HEK293 (cell line): ENCODE data around the gene TCIRG1.

ENCODE experiments used
- BCL11A ChIP-seq: fragments of 450-650 bp; formaldehyde crosslinking; IDR thresholded peaks from 2 replicates; pipeline ENCODE4 v1.5.1; 2016; ENCODE audit warnings: low read depth, missing biosample characterization, missing genetic modification characterization
- KLF8 ChIP-seq: fragments of 450-650 bp; formaldehyde crosslinking; IDR thresholded peaks from 2 replicates; pipeline ENCODE4 v1.5.1; 2016; ENCODE audit warnings: missing biosample characterization, missing genetic modification characterization
- SETDB1 ChIP-seq: IDR thresholded peaks from one replicate; pipeline ENCODE4 v1.6.1; 2017; ENCODE audit warnings: mild to moderate bottlenecking, low read length, moderate library complexity, mixed read lengths; ENCODE audit not compliant: insufficient read length
- ZNF121 ChIP-seq: fragments of 450-650 bp; formaldehyde crosslinking; IDR thresholded peaks from 2 replicates; pipeline ENCODE4 v1.5.1; 2016; ENCODE audit warnings: missing biosample characterization, missing genetic modification characterization
- ZNF274 ChIP-seq, 2 experiments: fragments of 200-500 bp in 1 of 2; fragments of 450-650 bp in 1 of 2; sonication (Bioruptor generic) in 1 of 2; formaldehyde crosslinking in 1 of 2; IDR thresholded peaks; 2 replicates each; pipeline versions ENCODE4 v1.5.1 to v1.6.1; 2014 to 2016; ENCODE audit warnings: borderline replicate concordance in 1 of 2, inconsistent platforms in 1 of 2, low read length in 1 of 2, missing biosample characterization in 1 of 2, missing genetic modification characterization in 1 of 2
- ZNF311 ChIP-seq: fragments of 450-650 bp; formaldehyde crosslinking; IDR thresholded peaks from 2 replicates; pipeline ENCODE4 v1.5.1; 2017; ENCODE audit warnings: missing biosample characterization, missing genetic modification characterization, borderline replicate concordance
- ZNF391 ChIP-seq: fragments of 450-650 bp; formaldehyde crosslinking; IDR thresholded peaks from 2 replicates; pipeline ENCODE4 v1.5.1; 2016; ENCODE audit warnings: low read depth, missing biosample characterization, missing genetic modification characterization, borderline replicate concordance
- ZNF626 ChIP-seq: fragments of 450-650 bp; sonication (Bioruptor Pico); formaldehyde crosslinking; IDR thresholded peaks from 2 replicates; pipeline ENCODE4 v1.5.1; 2018; ENCODE audit warnings: missing biosample characterization, missing genetic modification characterization, inconsistent platforms
- ZNF768 ChIP-seq: fragments of 450-650 bp; formaldehyde crosslinking; IDR thresholded peaks from 2 replicates; pipeline ENCODE4 v1.5.1; 2018; ENCODE audit warnings: missing biosample characterization, mild to moderate bottlenecking, missing genetic modification characterization
- TF ChIP-seq, protein P1 (sequence below): fragments of 450-650 bp; IDR thresholded peaks from 2 replicates; pipeline ENCODE4 v1.5.1; 2018; ENCODE audit warnings: missing biosample characterization, missing genetic modification characterization
- TF ChIP-seq, protein P2 (sequence below): fragments of 450-650 bp; formaldehyde crosslinking; IDR thresholded peaks from 2 replicates; pipeline ENCODE4 v1.5.1; 2017; ENCODE audit warnings: missing biosample characterization, mild to moderate bottlenecking, missing genetic modification characterization, moderate library complexity
- TF ChIP-seq, protein P3 (sequence below): fragments of 450-650 bp; formaldehyde crosslinking; IDR thresholded peaks from 2 replicates; pipeline ENCODE4 v1.5.1; 2016; ENCODE audit warnings: missing biosample characterization, missing genetic modification characterization, borderline replicate concordance
- TF ChIP-seq, protein P4 (sequence below): fragments of 450-650 bp; formaldehyde crosslinking; IDR thresholded peaks from 2 replicates; pipeline ENCODE4 v1.5.1; 2016; ENCODE audit warnings: missing biosample characterization, missing genetic modification characterization

DNA sequence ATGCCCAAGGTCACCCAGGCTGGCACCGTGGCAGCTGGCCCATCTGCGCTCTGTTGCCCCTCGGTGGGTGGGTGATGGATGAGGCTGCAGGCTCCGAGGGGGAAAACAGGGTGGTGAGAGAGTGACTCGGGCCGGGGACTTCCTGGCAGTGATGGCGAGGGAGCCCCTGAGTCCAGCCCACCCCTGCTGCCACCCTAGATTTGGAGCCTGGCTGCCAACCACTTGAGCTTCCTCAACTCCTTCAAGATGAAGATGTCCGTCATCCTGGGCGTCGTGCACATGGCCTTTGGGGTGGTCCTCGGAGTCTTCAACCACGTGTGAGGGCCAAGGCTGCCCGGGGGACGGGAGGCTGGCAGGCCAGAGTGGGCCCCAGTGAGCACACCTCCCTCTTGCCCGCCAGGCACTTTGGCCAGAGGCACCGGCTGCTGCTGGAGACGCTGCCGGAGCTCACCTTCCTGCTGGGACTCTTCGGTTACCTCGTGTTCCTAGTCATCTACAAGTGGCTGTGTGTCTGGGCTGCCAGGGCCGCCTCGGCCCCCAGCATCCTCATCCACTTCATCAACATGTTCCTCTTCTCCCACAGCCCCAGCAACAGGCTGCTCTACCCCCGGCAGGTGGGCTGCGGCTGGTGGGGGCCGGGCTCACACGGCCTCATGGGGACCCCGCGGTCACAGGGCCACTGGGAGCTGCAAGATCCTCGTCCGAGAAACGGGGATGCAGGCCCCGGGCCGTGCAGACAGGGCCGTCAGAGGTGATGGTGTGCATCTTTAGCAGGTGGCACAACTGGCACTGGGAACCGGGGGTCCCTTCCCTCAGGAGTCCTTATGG is 10.1 kb downstream of the TCIRG1 start:
- TF ChIP-seq, protein P1, sequence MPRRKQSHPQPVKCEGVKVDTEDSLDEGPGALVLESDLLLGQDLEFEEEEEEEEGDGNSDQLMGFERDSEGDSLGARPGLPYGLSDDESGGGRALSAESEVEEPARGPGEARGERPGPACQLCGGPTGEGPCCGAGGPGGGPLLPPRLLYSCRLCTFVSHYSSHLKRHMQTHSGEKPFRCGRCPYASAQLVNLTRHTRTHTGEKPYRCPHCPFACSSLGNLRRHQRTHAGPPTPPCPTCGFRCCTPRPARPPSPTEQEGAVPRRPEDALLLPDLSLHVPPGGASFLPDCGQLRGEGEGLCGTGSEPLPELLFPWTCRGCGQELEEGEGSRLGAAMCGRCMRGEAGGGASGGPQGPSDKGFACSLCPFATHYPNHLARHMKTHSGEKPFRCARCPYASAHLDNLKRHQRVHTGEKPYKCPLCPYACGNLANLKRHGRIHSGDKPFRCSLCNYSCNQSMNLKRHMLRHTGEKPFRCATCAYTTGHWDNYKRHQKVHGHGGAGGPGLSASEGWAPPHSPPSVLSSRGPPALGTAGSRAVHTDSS (tag by site-specific recombination): no peak
- TF ChIP-seq, protein P2, sequence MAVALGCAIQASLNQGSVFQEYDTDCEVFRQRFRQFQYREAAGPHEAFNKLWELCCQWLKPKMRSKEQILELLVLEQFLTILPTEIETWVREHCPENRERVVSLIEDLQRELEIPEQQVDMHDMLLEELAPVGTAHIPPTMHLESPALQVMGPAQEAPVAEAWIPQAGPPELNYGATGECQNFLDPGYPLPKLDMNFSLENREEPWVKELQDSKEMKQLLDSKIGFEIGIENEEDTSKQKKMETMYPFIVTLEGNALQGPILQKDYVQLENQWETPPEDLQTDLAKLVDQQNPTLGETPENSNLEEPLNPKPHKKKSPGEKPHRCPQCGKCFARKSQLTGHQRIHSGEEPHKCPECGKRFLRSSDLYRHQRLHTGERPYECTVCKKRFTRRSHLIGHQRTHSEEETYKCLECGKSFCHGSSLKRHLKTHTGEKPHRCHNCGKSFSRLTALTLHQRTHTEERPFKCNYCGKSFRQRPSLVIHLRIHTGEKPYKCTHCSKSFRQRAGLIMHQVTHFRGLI (tag by site-specific recombination): no peak
- TF ChIP-seq, protein P3, sequence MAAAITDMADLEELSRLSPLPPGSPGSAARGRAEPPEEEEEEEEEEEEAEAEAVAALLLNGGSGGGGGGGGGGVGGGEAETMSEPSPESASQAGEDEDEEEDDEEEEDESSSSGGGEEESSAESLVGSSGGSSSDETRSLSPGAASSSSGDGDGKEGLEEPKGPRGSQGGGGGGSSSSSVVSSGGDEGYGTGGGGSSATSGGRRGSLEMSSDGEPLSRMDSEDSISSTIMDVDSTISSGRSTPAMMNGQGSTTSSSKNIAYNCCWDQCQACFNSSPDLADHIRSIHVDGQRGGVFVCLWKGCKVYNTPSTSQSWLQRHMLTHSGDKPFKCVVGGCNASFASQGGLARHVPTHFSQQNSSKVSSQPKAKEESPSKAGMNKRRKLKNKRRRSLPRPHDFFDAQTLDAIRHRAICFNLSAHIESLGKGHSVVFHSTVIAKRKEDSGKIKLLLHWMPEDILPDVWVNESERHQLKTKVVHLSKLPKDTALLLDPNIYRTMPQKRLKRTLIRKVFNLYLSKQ (tag by site-specific recombination): no peak
- TF ChIP-seq, protein P4, sequence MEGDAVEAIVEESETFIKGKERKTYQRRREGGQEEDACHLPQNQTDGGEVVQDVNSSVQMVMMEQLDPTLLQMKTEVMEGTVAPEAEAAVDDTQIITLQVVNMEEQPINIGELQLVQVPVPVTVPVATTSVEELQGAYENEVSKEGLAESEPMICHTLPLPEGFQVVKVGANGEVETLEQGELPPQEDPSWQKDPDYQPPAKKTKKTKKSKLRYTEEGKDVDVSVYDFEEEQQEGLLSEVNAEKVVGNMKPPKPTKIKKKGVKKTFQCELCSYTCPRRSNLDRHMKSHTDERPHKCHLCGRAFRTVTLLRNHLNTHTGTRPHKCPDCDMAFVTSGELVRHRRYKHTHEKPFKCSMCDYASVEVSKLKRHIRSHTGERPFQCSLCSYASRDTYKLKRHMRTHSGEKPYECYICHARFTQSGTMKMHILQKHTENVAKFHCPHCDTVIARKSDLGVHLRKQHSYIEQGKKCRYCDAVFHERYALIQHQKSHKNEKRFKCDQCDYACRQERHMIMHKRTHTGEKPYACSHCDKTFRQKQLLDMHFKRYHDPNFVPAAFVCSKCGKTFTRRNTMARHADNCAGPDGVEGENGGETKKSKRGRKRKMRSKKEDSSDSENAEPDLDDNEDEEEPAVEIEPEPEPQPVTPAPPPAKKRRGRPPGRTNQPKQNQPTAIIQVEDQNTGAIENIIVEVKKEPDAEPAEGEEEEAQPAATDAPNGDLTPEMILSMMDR: no peak
- TF ChIP-seq ZNF311: no peak
- TF ChIP-seq SETDB1: no peak
- no peak for TF ChIP-seq ZNF391 (tag by site-specific recombination)
- no peak for TF ChIP-seq BCL11A (tag by site-specific recombination)
- no peak for TF ChIP-seq KLF8
- TF ChIP-seq ZNF626 (tag by site-specific recombination): no peak
- no peak for TF ChIP-seq ZNF274 (IDR thresholded peaks at IDR 0.05; ENCODE audit: low read length)
- TF ChIP-seq ZNF274 (tag by site-specific recombination; IDR thresholded peaks at IDR 0.05; ENCODE audit: borderline replicate concordance): no peak
- TF ChIP-seq ZNF768 (tag by site-specific recombination): no peak
- no peak for TF ChIP-seq ZNF121 (tag by site-specific recombination)
